GM06990 (cell line): ENCODE measurements around the gene RNF212.

Experiments
- DNase-seq: peaks from one replicate; pipeline ENCODE4 v3.0.0-alpha.2; 2011; ENCODE audit not compliant: insufficient read length; ENCODE audit errors: extremely low read depth
- H3K27me3 ChIP-seq: replicated peaks from 2 replicates; pipeline ENCODE4 v1.6.0; 2011; ENCODE audit warnings: low read length; ENCODE audit not compliant: control insufficient read depth, insufficient read depth
- H3K36me3 ChIP-seq: 2 replicates; pipeline ENCODE4 v1.5.1; 2011; ENCODE audit warnings: low read length; ENCODE audit not compliant: control insufficient read depth, insufficient read depth
- H3K4me3 ChIP-seq: replicated peaks from 2 replicates; pipeline ENCODE4 v1.5.1; 2011; ENCODE audit warnings: low read depth, mild to moderate bottlenecking, control low read depth, low read length
- TF ChIP-seq, protein P1 (sequence below): IDR thresholded peaks from 2 replicates; pipeline ENCODE4 v1.5.1; 2011; ENCODE audit warnings: low read length, control low read depth, mild to moderate bottlenecking, inconsistent platforms; ENCODE audit not compliant: insufficient read depth, poor library complexity, severe bottlenecking

RNF212 gene

DNA sequence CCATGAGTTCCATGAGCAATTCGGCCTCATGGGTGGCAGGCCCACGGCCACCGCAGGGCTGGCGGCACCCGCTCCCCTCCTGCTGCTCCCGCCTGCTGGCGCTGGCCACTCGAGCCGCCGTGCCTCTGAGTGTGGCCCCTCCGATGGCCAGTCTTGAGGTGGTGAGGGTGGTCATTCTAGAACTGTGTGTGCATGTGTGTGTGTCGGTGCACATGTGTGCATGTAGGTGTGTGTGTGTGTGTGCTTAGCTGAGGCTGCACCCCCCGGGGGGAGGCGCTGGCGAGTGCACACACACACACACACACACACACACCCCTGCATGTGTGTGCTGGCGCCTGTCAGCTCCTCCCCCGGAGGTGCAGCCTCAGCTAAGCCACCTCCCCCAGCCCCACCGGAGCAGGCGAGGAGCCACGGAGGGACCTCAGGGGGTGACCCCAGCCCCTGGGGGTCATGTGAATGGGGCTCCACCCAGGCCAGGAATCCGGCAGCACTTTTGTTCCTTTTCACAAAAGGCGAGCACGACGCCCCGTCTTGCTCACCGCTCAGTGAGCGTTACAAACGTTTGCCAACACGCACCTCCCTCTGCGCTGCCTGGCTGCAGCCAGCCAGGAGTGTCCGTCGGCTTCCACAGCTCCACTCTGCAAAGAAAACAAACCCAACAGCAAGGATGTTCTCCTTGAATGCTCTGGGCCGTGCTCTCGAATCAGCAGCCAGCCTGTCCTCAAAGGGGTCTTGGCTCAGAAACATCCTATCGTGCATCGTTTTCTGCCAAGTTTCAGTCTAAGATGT lies 72.0 kb downstream of the RNF212 start:
- TF ChIP-seq, protein P1, sequence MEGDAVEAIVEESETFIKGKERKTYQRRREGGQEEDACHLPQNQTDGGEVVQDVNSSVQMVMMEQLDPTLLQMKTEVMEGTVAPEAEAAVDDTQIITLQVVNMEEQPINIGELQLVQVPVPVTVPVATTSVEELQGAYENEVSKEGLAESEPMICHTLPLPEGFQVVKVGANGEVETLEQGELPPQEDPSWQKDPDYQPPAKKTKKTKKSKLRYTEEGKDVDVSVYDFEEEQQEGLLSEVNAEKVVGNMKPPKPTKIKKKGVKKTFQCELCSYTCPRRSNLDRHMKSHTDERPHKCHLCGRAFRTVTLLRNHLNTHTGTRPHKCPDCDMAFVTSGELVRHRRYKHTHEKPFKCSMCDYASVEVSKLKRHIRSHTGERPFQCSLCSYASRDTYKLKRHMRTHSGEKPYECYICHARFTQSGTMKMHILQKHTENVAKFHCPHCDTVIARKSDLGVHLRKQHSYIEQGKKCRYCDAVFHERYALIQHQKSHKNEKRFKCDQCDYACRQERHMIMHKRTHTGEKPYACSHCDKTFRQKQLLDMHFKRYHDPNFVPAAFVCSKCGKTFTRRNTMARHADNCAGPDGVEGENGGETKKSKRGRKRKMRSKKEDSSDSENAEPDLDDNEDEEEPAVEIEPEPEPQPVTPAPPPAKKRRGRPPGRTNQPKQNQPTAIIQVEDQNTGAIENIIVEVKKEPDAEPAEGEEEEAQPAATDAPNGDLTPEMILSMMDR, result no peak
- Histone ChIP-seq H3K27me3 (no peaks in the 10 kb centered on the region), H3K36me3 (no peaks in the 10 kb centered on the region), H3K4me3 (no peak overlapping the region)
- DNase-seq, result no peak

DNA sequence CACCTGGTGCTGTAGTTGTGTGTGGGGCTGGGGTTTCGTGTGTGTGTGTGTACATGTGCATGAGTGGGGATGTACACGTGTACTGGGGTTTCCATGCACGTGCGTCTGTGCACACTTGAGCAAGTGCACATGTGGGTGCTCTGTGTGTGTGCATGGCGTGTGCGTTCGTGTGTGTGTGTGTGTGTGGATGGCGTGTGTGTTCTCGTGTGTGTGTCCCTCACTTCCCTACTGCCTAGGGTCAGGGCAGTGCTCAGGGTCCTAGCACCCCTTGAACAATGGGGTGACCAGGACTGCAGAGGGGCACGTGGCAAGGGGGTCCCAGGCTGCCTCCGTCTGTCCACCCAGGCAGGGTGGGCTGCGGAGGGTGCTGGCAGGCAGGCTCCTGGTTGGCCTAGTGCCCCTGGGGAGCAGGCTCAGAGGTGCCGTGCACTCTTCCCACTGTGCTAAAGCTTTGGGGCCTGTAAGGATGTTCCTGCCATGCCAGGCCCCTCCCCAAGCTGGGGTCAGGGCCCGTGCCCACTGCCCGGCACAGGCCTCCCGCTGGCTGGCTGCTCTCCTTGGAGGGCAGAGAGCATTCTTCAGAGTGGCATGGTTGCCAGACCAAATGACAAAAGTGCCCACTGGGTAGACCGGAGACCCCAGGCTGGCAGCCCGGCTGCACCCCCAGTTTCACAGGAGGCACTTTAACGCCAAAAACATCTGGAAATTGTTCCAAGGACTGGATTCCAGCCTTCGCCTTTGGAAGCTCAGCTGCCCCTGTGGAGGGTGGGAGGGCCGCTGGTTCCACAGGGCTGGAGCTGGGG lies 72.8 kb downstream of the RNF212 start:
- H3K27me3 ChIP-seq, result no peaks in the 10 kb centered on the region
- TF ChIP-seq, protein P1, result no peak
- DNase-seq, result no peak

DNA sequence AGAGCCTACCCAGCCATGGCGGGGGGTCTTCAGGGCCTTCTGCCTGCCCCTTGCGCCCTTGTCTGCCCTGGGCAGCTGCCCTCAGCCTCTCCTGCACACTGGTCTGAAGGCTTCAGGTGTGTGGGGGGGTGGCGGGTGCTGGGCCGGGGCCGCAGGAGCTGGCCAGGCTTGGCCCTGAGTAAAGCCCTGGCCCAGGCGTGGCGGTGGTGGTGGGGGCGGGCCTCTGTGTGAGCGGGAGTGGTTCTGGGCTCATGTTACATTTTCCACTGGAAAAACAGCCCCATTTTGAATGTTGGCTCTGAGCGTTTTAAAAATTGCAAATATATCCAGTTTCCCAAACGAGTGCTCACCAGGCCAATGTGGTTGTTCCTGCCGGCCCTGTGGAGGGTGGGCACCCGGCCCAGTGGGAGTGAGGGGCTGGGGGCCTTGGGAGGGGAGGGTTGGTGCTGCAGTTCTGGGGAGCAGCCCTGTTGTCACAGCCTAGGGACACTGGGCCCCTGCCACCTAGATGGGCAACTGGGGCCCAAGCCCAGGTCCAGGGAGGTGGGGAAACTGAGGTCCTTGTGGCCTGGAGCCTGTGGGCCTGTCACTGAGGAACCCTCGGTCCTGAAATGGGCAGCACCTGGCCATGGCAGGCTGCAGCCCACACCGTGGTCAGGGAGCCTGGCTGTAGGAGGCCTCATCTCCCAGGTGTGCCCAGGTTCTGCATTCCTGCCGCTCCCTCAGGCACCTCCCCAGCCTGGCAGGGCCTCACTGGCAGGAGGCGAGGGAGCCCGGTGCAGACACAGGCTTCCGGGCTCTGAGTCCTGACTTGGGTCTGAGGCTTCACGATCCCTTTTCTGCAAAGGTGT lies 73.6 kb downstream of the RNF212 start:
- H3K27me3 ChIP-seq, result no peaks in the 10 kb centered on the region
- no peak overlapping the region for H3K4me3 ChIP-seq

More for the DNA sequence above, 72.8 kb downstream of the RNF212 start:
- no peaks in the 10 kb centered on the region for H3K36me3 ChIP-seq
- no peak overlapping the region for H3K4me3 ChIP-seq

DNA sequence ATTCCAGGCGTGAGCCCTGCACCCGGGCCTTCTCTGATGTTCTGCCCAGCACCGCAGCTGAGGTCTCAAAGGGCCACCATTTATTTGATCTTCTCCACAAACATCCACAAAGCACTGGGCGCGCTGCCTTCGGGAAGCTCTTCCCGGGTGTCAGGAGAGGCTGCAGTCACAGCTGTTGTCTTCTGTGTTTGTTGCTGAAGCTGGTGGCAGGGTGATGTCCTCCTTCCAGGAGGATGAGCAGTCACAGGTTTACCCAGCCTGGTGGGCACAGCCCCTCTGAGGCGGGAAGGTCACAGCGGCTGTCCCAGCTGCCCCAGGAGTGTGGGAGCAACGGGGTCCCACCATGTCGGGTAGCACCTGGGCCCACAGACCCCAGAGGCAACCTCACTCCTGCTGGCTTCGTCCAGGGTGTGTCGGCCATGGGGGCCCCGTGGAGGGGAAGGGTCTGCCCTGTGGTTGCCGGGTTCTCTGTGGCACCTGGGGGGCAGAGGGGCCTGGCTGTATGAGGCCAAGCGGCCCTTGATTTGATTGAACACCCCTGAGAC lies 74.3 kb downstream of the RNF212 start:
- DNase-seq, result no peak
- H3K27me3 ChIP-seq, result no peaks in the 10 kb centered on the region; the same call in 1 of the 2 replicates
- H3K4me3 ChIP-seq, result no peak overlapping the region
- TF ChIP-seq, protein P1, result no peak
- H3K36me3 ChIP-seq, result no peaks in the 10 kb centered on the region

More for the DNA sequence above, 73.6 kb downstream of the RNF212 start:
- H3K36me3 ChIP-seq, result no peaks in the 10 kb centered on the region
- DNase-seq, result no peak
- TF ChIP-seq, protein P1, result no peak
